OCI-LY7 (cell line): ENCODE data around the gene OGA.

Source experiments
- EZH2phosphoT487 ChIP-seq: fragments of 200-600 bp; sonication (generic); IDR thresholded peaks from 2 replicates; pipeline ENCODE4 v1.6.1; 2018; ENCODE audit warnings: low read depth, borderline replicate concordance, mild to moderate bottlenecking, mixed run types, antibody characterized with exemption, low read length, moderate library complexity, mixed read lengths
- TF ChIP-seq, protein P1 (sequence below): fragments of 200-600 bp; sonication (generic); conservative IDR thresholded peaks from 2 replicates; pipeline ENCODE4 v1.5.1; 2014; ENCODE audit warnings: mild to moderate bottlenecking, antibody characterized with exemption, low read length, moderate library complexity, mixed read lengths

DNA sequence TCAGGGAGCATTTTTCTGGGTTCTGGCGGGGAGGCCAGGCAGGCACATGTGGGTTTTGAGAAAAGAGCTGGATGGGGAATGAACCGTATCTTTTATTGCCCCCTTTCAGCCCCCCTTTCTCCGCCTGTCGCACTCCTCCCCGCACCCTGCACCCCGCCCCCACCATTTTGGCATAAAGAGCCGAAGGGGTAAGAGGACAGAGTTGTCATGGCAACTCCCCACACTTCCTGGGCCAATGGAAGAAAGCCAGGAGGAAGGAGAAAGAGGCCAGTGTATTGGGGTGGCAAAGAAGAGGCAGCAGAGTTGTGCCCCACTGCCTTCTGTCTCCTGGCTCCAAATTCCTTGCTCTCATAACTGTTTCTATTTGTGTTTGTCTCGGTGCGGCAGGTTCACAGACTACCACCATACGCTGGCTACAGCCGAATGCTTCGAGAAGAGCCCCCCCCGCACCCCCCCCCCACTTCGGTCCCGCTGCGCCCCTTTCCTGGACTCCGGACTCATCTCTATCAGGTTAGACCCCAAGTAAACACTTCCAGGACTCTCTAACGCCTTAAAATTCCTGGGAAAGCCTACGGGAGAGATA lies 21.9 kb upstream of the OGA start:
- TF ChIP-seq, protein P1, sequence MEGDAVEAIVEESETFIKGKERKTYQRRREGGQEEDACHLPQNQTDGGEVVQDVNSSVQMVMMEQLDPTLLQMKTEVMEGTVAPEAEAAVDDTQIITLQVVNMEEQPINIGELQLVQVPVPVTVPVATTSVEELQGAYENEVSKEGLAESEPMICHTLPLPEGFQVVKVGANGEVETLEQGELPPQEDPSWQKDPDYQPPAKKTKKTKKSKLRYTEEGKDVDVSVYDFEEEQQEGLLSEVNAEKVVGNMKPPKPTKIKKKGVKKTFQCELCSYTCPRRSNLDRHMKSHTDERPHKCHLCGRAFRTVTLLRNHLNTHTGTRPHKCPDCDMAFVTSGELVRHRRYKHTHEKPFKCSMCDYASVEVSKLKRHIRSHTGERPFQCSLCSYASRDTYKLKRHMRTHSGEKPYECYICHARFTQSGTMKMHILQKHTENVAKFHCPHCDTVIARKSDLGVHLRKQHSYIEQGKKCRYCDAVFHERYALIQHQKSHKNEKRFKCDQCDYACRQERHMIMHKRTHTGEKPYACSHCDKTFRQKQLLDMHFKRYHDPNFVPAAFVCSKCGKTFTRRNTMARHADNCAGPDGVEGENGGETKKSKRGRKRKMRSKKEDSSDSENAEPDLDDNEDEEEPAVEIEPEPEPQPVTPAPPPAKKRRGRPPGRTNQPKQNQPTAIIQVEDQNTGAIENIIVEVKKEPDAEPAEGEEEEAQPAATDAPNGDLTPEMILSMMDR = no peak
- no peak for TF ChIP-seq EZH2phosphoT487
